Activated CD8-positive, alpha-beta memory T cell treated with anti-CD3 and anti-CD28 coated beads for 24 hours (primary cell): ENCODE measurements around the gene PLA2G4E.

ENCODE experiments used
- DNase-seq: peaks from one replicate; pipeline ENCODE4 v3.0.0-alpha.2; 2020

PLA2G4E gene

GRCh38 chr15:41974041-41974440 lies 46.8 kb downstream of the PLA2G4E start:
- DNase-seq = no peak

GRCh38 chr15:41972253-41973242 lies 48.3 kb downstream of the PLA2G4E start, which contains the start of gene EHD4:
TSS of gene EHD4 (minus strand) at chr15:41972557. CDS start at chr15:41972494, 63 bp downstream.
- DNase-seq = peak; percentile 96

GRCh38 chr15:41971895-41972252 lies 49.0 kb downstream of the PLA2G4E start:
- DNase-seq = peak; percentile 84

GRCh38 chr15:41971089-41971894 lies 49.5 kb downstream of the PLA2G4E start:
- no peak for DNase-seq

GRCh38 chr15:41970456-41970855 lies 50.4 kb downstream of the PLA2G4E start:
- peak; percentile 17 for DNase-seq

GRCh38 chr15:41969851-41970431 lies 50.9 kb downstream of the PLA2G4E start:
- peak; percentile 54 for DNase-seq

- DNase-seq = no peak
Measured at GRCh38 chr15:41968701-41969100, 52.1 kb downstream of the PLA2G4E start.

- peak; percentile 40 for DNase-seq
Measured at GRCh38 chr15:41967506-41968206, 53.2 kb downstream of the PLA2G4E start.

GRCh38 chr15:41966920-41967465 lies 53.8 kb downstream of the PLA2G4E start:
- peak; percentile 51 for DNase-seq

GRCh38 chr15:41966414-41966812 lies 54.4 kb downstream of the PLA2G4E start:
- DNase-seq = peak; percentile 32

- peak; percentile 40 for DNase-seq
Measured at GRCh38 chr15:41965441-41966413, 55.1 kb downstream of the PLA2G4E start.

- DNase-seq = no peak
Measured at GRCh38 chr15:41961595-41962202, 59.1 kb downstream of the PLA2G4E start.

- no peak for DNase-seq
Measured at GRCh38 chr15:41961001-41961518, 59.8 kb downstream of the PLA2G4E start.

- DNase-seq = no peak
Measured at GRCh38 chr15:41958002-41958420, 62.8 kb downstream of the PLA2G4E start.

- no peak for DNase-seq
Measured at GRCh38 chr15:41957021-41957897, 63.6 kb downstream of the PLA2G4E start.

- DNase-seq = no peak
Measured at GRCh38 chr15:41955807-41956525, 64.9 kb downstream of the PLA2G4E start.

- no peak for DNase-seq
Measured at GRCh38 chr15:41955100-41955499, 65.7 kb downstream of the PLA2G4E start.

- no peak for DNase-seq
Measured at GRCh38 chr15:41954036-41954435, 66.8 kb downstream of the PLA2G4E start.
